ENCODE data around the gene PROK1.

The PROK1 gene

DNA sequence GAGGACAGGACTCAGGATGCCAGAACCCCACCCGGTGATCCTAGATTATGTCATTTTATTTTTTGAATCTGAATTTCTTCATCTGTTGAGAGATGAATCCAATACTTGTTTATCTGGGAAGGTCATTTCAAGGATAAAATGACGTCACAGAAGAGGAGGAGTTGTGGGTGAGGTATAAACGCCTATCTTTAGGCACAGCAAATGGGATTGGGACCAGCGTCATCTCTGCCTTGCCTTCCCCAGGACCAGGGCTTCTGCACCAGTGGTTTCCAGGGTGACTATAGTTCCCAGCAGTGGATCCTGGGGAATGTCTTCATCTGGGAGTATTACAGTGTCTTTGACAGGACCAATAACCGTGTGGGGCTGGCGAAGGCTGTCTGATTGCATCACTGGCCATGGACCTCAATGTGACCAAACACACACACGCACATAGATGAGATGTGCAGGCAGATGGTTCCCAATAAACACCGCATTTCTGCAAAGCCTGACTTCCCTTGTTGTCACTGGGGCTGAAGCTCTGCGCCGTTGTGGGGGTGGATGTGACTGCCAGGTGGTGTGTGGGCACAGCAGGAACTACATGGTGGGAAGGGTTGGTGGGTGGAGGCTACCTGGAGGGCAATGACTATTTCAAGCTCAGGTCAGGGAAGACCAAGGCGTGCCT is 40.0 kb downstream of the PROK1 start:
- DNase-seq: no peak

- DNase-seq: no peak
Observed at GRCh38 chr1:110492573-110492972, 41.6 kb downstream of the PROK1 start.

DNA sequence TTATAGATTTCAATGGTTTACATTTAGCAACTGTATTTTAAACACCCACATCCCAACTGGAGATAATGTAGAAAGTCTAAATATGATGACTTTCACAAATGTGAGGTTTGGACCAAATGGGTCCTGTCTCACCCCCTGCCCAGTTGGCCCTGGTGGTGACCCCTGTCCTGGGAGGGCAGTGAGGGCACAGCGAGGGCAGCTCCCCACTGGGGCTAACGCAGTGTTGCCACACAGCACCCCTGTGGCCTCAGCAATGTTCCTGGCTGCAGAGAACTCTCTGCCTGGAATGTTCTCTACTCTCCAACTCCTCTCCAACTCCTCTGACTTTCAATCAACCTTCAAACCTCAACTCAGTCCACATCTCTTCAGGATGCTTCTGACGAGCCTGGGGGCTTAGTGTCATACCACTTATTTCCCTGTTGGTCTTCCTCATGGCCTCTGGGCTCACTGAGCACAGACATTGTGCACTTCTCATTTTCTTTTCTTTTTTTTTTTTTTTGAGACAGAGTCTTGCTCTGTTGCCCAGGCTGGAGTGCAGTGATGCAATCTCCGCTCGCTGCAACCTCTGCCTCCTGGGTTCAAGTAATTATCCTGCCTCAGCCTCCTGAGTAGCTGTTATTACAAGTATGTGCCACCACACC is 42.2 kb downstream of the PROK1 start:
- no peak for DNase-seq

- DNase-seq: no peak
Observed at GRCh38 chr1:110494036-110494435, 43.1 kb downstream of the PROK1 start.

GRCh38 chr1:110494522-110495406 is 43.8 kb downstream of the PROK1 start:
- no peak for DNase-seq

GRCh38 chr1:110495926-110496600 is 45.1 kb downstream of the PROK1 start:
- peak; percentile 6 for DNase-seq

GRCh38 chr1:110498270-110498669 is 47.3 kb downstream of the PROK1 start:
- no peak for DNase-seq

DNA sequence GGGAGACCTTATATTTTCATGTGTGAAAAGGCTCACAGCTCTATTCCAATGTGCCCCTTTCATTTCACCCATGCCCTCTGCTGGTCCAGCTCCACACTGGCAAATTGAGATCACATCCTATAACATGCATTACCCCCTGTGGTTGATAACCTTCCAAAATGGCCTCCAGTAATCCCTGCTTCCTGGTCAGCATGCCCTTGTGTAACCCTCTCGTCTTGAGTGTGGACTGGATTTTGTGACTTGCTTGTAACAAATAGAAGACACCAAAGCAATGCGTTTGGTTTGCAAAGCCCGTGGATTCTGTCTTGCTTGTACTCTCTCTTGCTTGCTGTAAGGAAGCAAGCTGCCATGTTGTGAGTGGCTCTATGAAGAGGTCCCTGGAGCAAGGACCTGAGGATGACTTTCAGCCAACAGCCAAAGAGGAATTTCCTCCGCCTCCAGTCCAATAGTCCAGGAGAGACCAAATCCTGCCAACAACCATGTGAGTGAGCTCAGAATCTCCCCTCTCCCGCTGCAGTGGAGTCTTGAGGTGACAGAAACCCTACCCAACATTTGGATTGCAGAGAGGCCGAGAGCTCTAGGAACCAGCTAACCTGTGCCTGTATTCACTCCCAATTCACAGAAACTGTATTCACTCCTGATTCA is 50.7 kb downstream of the PROK1 start:
- DNase-seq: no peak

GRCh38 chr1:110502402-110503151 is 51.6 kb downstream of the PROK1 start:
- no peak for DNase-seq

- no peak for DNase-seq
Observed at GRCh38 chr1:110503471-110503870, 52.5 kb downstream of the PROK1 start.

GRCh38 chr1:110504226-110504625 is 53.3 kb downstream of the PROK1 start:
- no peak for DNase-seq

GRCh38 chr1:110505596-110505995 is 54.6 kb downstream of the PROK1 start:
- no peak for DNase-seq

GRCh38 chr1:110506541-110506940 is 55.6 kb downstream of the PROK1 start:
- no peak for DNase-seq
